ENCODE data around the gene KCNE5.
"Not testable (repeated sequence)": the region's sequence is repeated elsewhere in the genome, so short reads cannot be mapped to it uniquely, and the experiment has no call there.

KCNE5 gene

DNA sequence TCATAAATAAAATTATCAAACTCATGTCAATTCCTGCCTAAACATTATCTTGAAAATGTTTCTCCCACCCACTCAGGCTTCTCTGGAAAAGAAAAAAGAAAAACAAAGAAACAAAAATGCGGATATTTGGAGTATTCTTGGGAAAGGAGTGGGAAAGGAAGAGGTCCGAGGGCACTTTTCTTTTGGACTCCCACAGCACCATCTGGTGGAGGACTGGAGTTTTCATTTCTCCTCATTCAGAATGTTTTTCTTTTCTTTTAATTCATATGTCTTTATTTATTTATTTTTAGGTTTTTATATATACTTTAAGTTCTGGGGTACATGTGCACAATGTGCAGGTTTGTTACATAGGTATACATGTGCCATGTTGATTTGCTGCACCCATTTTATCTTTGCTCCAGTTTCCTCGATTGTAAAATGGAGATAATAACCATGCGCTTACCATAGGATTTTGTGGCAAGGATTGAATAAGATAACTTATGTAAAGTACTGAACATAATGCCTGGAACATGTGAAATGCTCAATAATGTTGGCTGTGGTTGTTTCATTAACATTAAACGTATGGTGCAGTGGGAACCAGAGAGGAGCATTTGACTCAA lies 8.0 kb upstream of the KCNE5 start:
- Mint-ChIP-seq H3K27me3 (no peaks in the 10 kb centered on the region), H3K4me3 (no peak overlapping the region), H3K27ac (no peak overlapping the region), H3K4me1 (no peaks in the 10 kb centered on the region), H3K9me3 (no peaks in the 10 kb centered on the region)
- ATAC-seq (no peak), DNase-seq (no peak)

DNA sequence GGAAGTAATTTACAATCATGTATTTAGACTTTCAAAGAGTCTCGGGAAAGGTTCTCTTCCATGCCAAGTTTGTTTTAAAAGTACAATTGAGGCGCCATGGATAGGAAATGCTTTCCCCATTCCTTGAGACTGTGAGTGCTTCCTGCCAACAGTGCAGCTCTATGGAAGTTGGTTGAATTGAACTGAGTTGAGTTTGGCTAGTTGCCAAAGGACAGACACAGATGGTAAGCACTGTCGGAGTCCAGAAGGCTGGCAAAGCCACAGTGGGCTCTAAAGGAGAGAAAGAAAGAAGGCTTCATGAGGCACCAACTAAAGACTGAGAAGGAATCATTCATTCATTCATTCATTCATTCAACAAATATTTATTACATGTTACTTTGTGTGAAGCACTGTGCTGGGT lies 4.3 kb upstream of the KCNE5 start:
- peak overlapping the region; percentile 60 to 78 for H3K27ac Mint-ChIP-seq
- ATAC-seq, result no peak
- H3K4me3 Mint-ChIP-seq, result no peak overlapping the region
- no peak for DNase-seq
- H3K4me1 Mint-ChIP-seq, result peaks cover 7% of the 10 kb centered on the region
- no peaks in the 10 kb centered on the region for H3K27me3 Mint-ChIP-seq
- peaks cover 0 to 5% of the 10 kb centered on the region in 2 donors for H3K9me3 Mint-ChIP-seq

DNA sequence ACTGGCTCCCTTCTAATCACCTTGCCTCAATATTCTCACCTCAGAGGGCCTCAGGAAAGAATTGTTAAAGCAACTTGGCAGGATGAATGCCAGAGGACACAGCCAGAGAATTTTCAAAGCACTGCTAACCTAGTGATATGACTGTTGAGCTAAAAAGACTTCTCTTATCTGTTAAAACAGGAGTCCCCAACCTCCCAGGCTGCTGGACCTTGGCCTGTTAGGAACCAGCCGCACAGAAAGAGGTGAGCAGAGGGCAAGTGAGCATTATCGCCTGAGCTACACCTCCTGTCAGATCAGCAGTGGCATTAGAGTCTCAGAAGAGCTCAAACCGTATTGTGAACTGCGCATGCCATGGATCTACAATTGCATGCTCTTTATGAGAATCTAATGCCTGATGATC lies 1.7 kb upstream of the KCNE5 start:
- Mint-ChIP-seq H3K27ac (no peak overlapping the region), H3K4me3 (no peak overlapping the region), H3K4me1 (peaks cover 7% of the 10 kb centered on the region), H3K9me3 (peaks cover 0 to 5% of the 10 kb centered on the region in 2 donors), H3K27me3 (no peaks in the 10 kb centered on the region)
- DNase-seq, result no peak
- no peak for ATAC-seq

DNA sequence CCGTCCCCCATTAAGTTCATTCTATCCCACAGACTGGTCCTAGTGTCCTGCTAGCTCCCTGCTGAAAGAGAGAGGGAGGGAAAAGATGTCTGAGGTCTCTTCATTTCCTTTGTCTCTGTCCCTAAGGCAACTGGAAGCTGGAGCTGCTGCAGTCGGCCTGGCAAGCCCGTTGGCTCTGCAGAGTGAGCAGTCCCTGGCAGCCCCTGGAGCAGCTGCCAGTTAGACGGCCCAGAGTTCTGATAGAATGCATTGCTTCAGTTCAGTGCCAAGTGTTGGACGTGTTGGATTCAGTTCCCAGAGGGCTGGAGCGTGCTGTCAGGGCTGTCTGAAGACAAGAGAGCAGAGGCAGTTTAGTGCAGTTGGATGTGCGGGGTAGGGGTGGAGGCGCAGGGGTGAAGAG lies 975 bp downstream of the KCNE5 start:
- Mint-ChIP-seq H3K4me1 (peaks cover 7% of the 10 kb centered on the region), H3K9me3 (peaks cover 0 to 5% of the 10 kb centered on the region in 2 donors), H3K27ac (peak overlapping the region in 1 of 2 donors; percentile 69), H3K4me3 (no peak overlapping the region), H3K27me3 (no peaks in the 10 kb centered on the region)
- ATAC-seq (no peak), DNase-seq (no peak)

DNA sequence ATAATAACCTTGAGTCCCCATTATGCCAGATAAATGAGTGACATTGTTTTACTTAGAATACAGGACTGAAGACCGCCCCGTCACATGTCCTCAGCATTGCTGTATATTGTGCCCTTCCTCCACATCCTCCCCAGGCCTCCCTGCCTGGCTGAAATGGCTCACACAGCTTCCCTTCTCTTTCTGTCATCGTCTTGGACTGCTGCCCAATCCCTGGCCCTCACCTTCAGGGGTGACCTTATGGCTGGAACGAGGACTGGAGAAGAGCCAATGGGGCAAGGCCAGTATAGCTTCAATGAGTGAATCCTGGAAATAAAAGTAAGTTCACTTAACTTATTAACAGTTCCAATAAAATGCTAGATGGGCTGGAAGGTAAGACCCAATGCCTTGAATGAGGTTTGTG lies 2.7 kb downstream of the KCNE5 start:
- Mint-ChIP-seq H3K27me3 (no peaks in the 10 kb centered on the region), H3K4me3 (no peak overlapping the region), H3K27ac (no peak overlapping the region), H3K9me3 (no peaks in the 10 kb centered on the region), H3K4me1 (peaks cover under 1% of the 10 kb centered on the region)
- ATAC-seq (no peak), DNase-seq (no peak)

DNA sequence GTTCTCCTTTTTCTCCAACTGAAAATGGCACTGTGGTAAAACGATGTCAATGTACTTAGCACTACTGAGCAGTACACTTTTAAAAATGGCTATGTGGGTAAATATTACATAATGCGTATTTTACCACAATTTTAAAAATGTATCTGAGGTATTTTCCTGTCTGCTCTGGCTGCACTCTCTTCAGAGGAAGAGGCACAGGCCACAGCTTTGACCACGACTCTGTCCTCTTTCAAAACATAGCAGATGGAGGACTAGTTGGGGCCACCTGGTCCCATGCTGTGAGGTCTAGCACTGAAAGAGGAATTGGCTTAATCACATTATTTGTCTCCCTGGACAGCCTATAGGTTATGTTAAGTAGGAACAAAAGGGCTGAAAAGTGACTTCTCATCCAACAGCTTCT lies 5.2 kb downstream of the KCNE5 start:
- no peak overlapping the region for H3K27ac Mint-ChIP-seq
- no peaks in the 10 kb centered on the region for H3K4me1 Mint-ChIP-seq
- no peaks in the 10 kb centered on the region for H3K9me3 Mint-ChIP-seq
- DNase-seq (no peak), ATAC-seq (no peak)
- no peaks in the 10 kb centered on the region for H3K27me3 Mint-ChIP-seq
- no peak overlapping the region for H3K4me3 Mint-ChIP-seq

DNA sequence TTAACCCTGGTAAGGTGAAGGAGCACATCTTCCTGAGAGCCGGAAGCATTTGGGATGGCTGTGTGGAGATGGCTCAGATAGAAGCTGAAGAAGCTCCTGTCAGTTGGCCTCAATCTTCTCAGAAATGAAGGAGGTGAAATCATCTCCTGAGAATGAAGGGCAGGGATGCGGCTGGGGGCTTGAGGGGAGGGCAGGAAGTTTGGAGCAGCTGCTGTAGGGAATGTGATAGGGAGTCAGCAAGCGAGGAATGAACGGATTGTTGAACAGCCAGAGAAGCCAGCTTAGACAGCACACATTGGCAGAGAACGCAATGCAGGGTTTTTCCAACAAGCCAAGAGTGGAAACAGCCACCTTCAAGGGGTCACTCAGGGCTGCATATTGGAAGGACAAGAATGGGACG lies 10.0 kb downstream of the KCNE5 start:
- H3K27ac Mint-ChIP-seq, result no peak overlapping the region
- H3K27me3 Mint-ChIP-seq, result no peaks in the 10 kb centered on the region
- H3K9me3 Mint-ChIP-seq, result no peaks in the 10 kb centered on the region
- DNase-seq (no peak), ATAC-seq (no peak)
- H3K4me1 Mint-ChIP-seq, result no peaks in the 10 kb centered on the region
- no peak overlapping the region for H3K4me3 Mint-ChIP-seq

DNA sequence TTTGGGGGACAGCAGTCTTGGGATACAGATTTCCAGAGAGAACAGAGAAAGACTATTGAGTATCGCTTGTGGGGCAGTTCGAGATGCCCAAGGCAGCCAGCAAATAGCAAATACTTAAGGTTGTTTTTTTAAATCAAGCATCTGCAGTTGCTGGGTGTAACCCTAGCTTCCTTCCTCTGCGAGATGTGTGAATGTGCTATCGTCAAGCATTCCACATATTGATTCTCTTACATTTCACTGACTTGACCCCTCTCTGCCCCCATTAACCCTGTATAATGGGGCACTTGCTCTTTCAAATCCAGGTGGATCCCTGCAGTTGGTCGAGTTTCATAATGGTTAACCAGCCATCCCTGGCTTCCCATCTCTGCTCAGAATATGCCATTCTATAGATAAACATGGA lies 23.5 kb downstream of the KCNE5 start:
- H3K4me3 Mint-ChIP-seq, result no peak overlapping the region
- DNase-seq (no peak), ATAC-seq (no peak)
- H3K27ac Mint-ChIP-seq, result no peak overlapping the region
- H3K4me1 Mint-ChIP-seq, result no peaks in the 10 kb centered on the region
- peaks cover 46% of the 10 kb centered on the region for H3K27me3 Mint-ChIP-seq
- peaks cover 0 to 4% of the 10 kb centered on the region in 2 donors for H3K9me3 Mint-ChIP-seq

DNA sequence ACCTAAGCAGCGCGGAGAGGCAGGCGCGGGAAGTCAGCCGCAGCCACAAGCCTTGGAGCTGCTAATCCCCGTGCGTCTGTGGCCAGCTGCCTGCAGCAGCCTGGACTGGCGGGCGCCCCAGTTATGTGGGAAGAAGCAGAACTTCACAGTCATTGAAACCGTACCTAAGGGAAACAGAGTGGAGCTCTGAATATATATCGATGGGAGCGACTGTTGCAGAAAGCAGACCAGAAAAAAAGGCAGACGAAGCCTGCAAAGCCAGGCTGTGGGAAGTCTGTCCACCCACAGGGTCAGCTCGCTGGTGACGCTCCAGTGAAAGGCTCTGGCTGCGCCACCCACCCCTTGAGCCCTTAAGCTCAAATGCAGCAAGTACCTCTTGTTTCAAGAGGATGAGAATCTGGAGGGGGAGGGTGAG lies 24.7 kb downstream of the KCNE5 start:
- DNase-seq (no peak), ATAC-seq (no peak)
- Mint-ChIP-seq H3K27me3 (peaks cover 46% of the 10 kb centered on the region), H3K27ac (no peak overlapping the region), H3K4me1 (no peaks in the 10 kb centered on the region), H3K4me3 (no peak overlapping the region), H3K9me3 (no peaks in the 10 kb centered on the region)

DNA sequence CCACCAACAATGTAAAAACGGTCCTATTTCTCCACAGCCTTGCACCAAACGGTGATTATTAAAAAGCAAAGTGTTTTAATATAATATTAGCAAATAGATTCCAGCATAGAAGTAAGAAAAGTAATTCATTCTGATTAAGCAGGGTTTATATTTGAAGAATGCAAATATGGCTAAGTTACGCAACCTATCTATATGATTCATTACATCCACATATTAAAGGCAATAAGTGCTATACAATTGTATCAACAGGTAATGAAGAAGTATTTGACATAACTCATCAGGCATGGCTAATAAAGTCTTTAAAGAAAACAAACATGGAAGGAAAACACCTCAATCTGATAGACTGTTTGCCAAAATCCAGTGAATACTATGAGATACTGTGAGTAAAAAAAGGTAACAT lies 29.0 kb downstream of the KCNE5 start:
- no peak overlapping the region for H3K4me3 Mint-ChIP-seq
- no peak for DNase-seq
- H3K4me1 Mint-ChIP-seq, result no peaks in the 10 kb centered on the region
- ATAC-seq, result no peak
- no peaks in the 10 kb centered on the region for H3K9me3 Mint-ChIP-seq
- peaks cover 15% of the 10 kb centered on the region for H3K27me3 Mint-ChIP-seq
- H3K27ac Mint-ChIP-seq, result no peak overlapping the region

DNA sequence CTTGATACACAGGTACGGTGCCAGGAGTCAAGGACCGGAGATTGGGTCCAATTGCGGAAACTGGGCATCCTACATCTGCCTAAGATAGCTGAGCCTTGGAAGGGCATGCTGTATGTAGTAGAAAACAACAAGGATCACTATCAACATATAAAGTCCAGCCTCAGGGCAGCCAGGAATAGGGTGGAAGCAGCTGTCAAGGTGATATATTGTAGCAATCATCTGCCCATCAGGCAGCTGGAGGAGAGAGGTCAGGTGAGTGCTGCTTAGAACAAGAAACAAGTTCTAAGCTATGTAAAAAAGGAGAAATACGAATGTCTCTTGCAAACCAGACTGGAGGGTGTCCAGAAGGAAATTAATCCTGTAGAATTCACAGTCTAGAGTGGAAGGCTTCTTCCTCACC lies 34.8 kb downstream of the KCNE5 start:
- no peak overlapping the region for H3K4me3 Mint-ChIP-seq
- no peaks in the 10 kb centered on the region for H3K27me3 Mint-ChIP-seq
- H3K27ac Mint-ChIP-seq, result no peak overlapping the region

DNA sequence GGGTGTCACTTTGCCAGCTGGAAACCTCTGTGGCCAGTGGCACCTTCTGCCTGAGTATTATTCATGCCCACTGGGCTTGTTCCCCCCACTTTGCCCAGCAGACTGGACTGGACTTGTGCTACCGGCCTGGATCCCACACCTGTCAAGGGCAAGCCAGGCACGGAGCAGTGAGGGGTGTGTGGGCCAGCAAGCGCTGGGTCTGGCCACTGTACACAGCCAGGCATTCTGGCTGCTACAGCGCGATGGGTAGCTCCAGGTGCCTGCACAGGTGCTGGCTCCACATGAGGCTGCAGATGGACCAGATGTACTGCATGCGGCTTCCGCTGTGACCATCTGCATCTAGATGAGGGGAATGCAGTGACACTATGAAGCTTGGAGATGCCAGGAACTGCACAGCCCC lies 39.5 kb downstream of the KCNE5 start:
- Mint-ChIP-seq H3K4me3 (no peak overlapping the region), H3K27ac (no peak overlapping the region), H3K9me3 (no peaks in the 10 kb centered on the region), H3K4me1 (no peaks in the 10 kb centered on the region), H3K27me3 (no peaks in the 10 kb centered on the region)
- ATAC-seq (no peak), DNase-seq (no peak)

More for the DNA sequence above, 34.8 kb downstream of the KCNE5 start:
- Mint-ChIP-seq H3K9me3 (no peaks in the 10 kb centered on the region), H3K4me1 (no peaks in the 10 kb centered on the region)
- no peak for DNase-seq
- ATAC-seq, result no peak

DNA sequence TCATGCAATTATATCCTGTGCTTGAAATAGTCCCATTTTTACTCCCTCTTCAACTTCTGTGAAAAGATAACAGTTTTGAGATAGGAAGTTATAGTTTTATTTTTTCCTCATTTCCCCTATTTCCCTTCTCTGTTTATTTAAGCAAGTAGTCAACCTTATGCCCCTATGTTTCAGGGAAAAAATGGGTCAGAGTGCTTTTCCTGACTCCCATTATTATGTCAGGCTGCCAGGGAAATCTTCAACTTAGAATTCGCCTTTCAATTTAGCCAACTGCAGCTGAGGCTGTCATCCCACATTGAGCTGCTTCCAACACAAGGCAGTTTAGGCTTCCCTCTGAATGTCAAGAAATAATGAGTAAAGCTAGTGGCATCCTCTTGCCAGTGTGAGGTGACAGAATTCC lies 46.1 kb downstream of the KCNE5 start:
- H3K9me3 Mint-ChIP-seq, result no peaks in the 10 kb centered on the region
- peak overlapping the region in 1 of 2 donors; percentile 35 for H3K27ac Mint-ChIP-seq
- H3K4me1 Mint-ChIP-seq, result no peaks in the 10 kb centered on the region
- H3K4me3 Mint-ChIP-seq, result no peak overlapping the region
- H3K27me3 Mint-ChIP-seq, result no peaks in the 10 kb centered on the region
- DNase-seq (no peak), ATAC-seq (no peak)

DNA sequence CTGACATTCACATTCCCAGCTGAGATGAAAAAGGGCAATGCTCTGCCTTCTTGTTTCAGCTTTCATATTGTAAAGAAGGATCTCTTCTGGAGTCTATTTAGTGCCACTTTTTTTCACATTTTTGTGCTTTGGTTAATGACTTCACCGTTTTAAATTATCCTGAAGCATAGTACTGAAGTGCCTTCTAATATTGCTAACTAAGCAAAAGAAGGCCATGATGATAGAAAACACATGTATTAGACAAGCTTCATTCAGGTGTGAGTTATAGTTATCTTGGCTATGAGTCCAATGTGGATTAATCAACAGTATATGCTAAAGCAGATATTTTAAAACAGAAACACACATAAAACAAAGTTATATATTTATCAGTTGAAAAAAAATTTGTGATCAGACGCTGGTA lies 47.9 kb downstream of the KCNE5 start:
- H3K4me1 Mint-ChIP-seq, result no peaks in the 10 kb centered on the region
- no peak for DNase-seq
- H3K9me3 Mint-ChIP-seq, result no peaks in the 10 kb centered on the region
- ATAC-seq, result no peak
- no peak overlapping the region for H3K4me3 Mint-ChIP-seq
- H3K27me3 Mint-ChIP-seq, result no peaks in the 10 kb centered on the region
- H3K27ac Mint-ChIP-seq, result no peak overlapping the region

DNA sequence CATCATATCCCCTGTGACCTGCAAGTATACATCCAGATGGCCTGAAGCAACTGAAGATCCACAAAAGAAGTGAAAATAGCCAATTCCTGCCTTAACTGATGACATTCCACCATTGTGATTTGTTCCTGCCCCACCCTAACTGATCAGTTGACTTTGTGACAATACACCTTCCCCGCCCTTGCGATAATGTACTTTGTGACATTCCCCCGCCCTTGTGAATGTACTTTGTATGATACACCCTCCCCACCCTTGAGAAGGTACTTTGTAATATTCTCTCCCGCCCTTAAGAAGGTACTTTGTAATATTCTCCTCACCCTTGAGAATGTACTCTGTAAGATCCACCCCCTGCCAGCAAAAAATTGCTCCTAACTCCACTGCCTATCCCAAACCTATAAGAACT lies 48.9 kb downstream of the KCNE5 start:
- DNase-seq, H3K4me3 Mint-ChIP-seq, H3K4me1 Mint-ChIP-seq, H3K27ac Mint-ChIP-seq, H3K27me3 Mint-ChIP-seq, ATAC-seq, H3K9me3 Mint-ChIP-seq: not testable (repeated sequence)
